H1 (cell line): ENCODE results near the gene ALDOA. TPM values are rescaled to one million over a fixed set of nuclear protein-coding genes. Genes with fewer than 3 reads are reported as not detected.

ENCODE experiments used
- CTCF ChIA-PET: fragments of 300-600 bp; sonication (Branson Sonifier 250); formaldehyde crosslinking; loops from one replicate; lab custom pipeline; 2021; ENCODE audit not compliant: partially characterized antibody; lab: Charles Lee
- POLR2A ChIA-PET: fragments of 300-600 bp; sonication (Branson Sonifier 250); formaldehyde crosslinking; loops from one replicate; lab custom pipeline; 2021; ENCODE audit warnings: inconsistent platforms; ENCODE audit not compliant: partially characterized antibody; lab: Charles Lee
- DNase-seq, 2 experiments: peaks; one replicate each; pipeline versions ENCODE4 v3.0.0 to v3.0.0-alpha.2; 2010 to 2022; ENCODE audit warnings: low spot score in 2 of 2, low read depth in 1 of 2, mixed read lengths in 1 of 2
- FAIRE-seq: peaks from 2 replicates; lab custom pipeline; 2011; peaks lifted over from hg19 to GRCh38; lab: Jason Lieb, UNC
- H2AFZ ChIP-seq: 2 replicates; pipeline ENCODE4 v1.8.1; 2012; ENCODE audit warnings: low read length, inconsistent platforms
- H2AK5ac ChIP-seq: 2 replicates; pipeline ENCODE4 v1.6.1; 2013; ENCODE audit warnings: low read depth, low read length
- H2BK120ac ChIP-seq: replicated peaks from 2 replicates; pipeline ENCODE3; 2013; ENCODE audit warnings: low read depth, low read length, inconsistent platforms
- H2BK12ac ChIP-seq: 2 replicates; pipeline ENCODE4 v1.6.1; 2013; ENCODE audit warnings: low read depth, low read length
- H2BK15ac ChIP-seq: 2 replicates; pipeline ENCODE4 v1.6.1; 2013; ENCODE audit warnings: low read length
- H2BK20ac ChIP-seq: 2 replicates; pipeline ENCODE4 v1.6.1; 2013; ENCODE audit warnings: low read length
- H2BK5ac ChIP-seq: 2 replicates; pipeline ENCODE4 v1.6.1; 2013; ENCODE audit warnings: low read depth, low read length
- H3K14ac ChIP-seq: 2 replicates; pipeline ENCODE4 v1.6.1; 2013; ENCODE audit warnings: inconsistent platforms; ENCODE audit not compliant: insufficient read length
- H3K18ac ChIP-seq: 2 replicates; pipeline ENCODE4 v1.6.1; 2013; ENCODE audit warnings: low read length; ENCODE audit errors: extremely low read depth
- H3K23ac ChIP-seq: 2 replicates; pipeline ENCODE4 v1.6.1; 2013; ENCODE audit warnings: inconsistent platforms; ENCODE audit not compliant: insufficient read length
- H3K23me2 ChIP-seq: 2 replicates; pipeline ENCODE4 v1.6.1; 2013; ENCODE audit warnings: low read depth, low read length
- H3K27ac ChIP-seq: 2 replicates; pipeline ENCODE4 v1.6.1; 2011; ENCODE audit warnings: low read depth, low read length, inconsistent platforms
- H3K27me3 ChIP-seq, 4 experiments: replicated peaks in 1 of 4; 1 replicate in 1 of 4; 2 replicates in 3 of 4; pipeline versions ENCODE4 v1.6.1 to v1.8.1; 2011 to 2013; ENCODE audit warnings: low read length in 3 of 4, mild to moderate bottlenecking in 3 of 4, inconsistent platforms in 2 of 4, mixed read lengths in 2 of 4, moderate library complexity in 1 of 4; ENCODE audit not compliant: control insufficient read depth in 3 of 4, insufficient read depth in 3 of 4; ENCODE audit errors: extremely low read depth in 1 of 4
- H3K36me3 ChIP-seq, 4 experiments: 2 replicates each; pipeline versions ENCODE4 v1.6.1 to v1.8.1; 2011 to 2013; ENCODE audit warnings: mild to moderate bottlenecking in 4 of 4, low read length in 3 of 4, moderate library complexity in 2 of 4, control low read depth in 1 of 4, inconsistent platforms in 1 of 4; ENCODE audit not compliant: insufficient read depth in 4 of 4, control insufficient read depth in 2 of 4
- H3K4ac ChIP-seq: replicated peaks from 2 replicates; pipeline ENCODE3; 2013; ENCODE audit warnings: low read length, low read depth, mixed read lengths, inconsistent platforms; ENCODE audit not compliant: insufficient read length
- H3K4me1 ChIP-seq, 4 experiments: replicated peaks in 1 of 4; 1 replicate in 1 of 4; 2 replicates in 3 of 4; pipeline versions ENCODE4 v1.6.1 to v1.8.1; 2011 to 2013; ENCODE audit warnings: low read length in 3 of 4, inconsistent platforms in 2 of 4, mixed read lengths in 1 of 4; ENCODE audit not compliant: insufficient read depth in 4 of 4, control insufficient read depth in 3 of 4
- H3K4me2 ChIP-seq, 2 experiments: 2 replicates each; pipeline versions ENCODE4 v1.6.1 to v1.8.1; 2011 to 2013; ENCODE audit warnings: low read depth in 2 of 2, low read length in 2 of 2, control low read depth in 1 of 2, inconsistent platforms in 1 of 2, mild to moderate bottlenecking in 1 of 2; ENCODE audit not compliant: insufficient read depth in 1 of 2
- H3K4me3 ChIP-seq, 4 experiments: fragments of 200-600, 300-600 bp in 1 of 4; sonication (generic), shearing (Covaris generic), sonication (Bioruptor Twin) in 1 of 4; 2 replicates each; pipeline versions ENCODE4 v1.5.1 to v1.8.1; 2011 to 2016; ENCODE audit warnings: low read length in 4 of 4, low read depth in 3 of 4, control low read depth in 2 of 4, inconsistent platforms in 2 of 4, mild to moderate bottlenecking in 2 of 4, mixed read lengths in 1 of 4, moderate library complexity in 1 of 4; ENCODE audit not compliant: insufficient read depth in 2 of 4; ENCODE audit errors: extremely low read depth in 1 of 4
- H3K56ac ChIP-seq: replicated peaks from 2 replicates; pipeline ENCODE3; 2013; ENCODE audit warnings: low read depth, mild to moderate bottlenecking, mixed read lengths, low read length, inconsistent platforms; ENCODE audit not compliant: insufficient read length
- H3K79me1 ChIP-seq: 2 replicates; pipeline ENCODE4 v1.6.1; 2013; ENCODE audit warnings: low read depth, low read length, control low read depth
- H3K79me2 ChIP-seq, 2 experiments: 2 replicates each; pipeline versions ENCODE4 v1.6.1 to v1.8.1; 2012 to 2013; ENCODE audit warnings: low read length in 2 of 2, mild to moderate bottlenecking in 2 of 2, inconsistent platforms in 1 of 2; ENCODE audit not compliant: insufficient read depth in 2 of 2, control insufficient read depth in 1 of 2
- H3K9ac ChIP-seq, 4 experiments: replicated peaks in 1 of 4; 1 replicate in 1 of 4; 2 replicates in 3 of 4; pipeline versions ENCODE4 v1.6.1 to v1.8.1; 2011 to 2013; ENCODE audit warnings: low read depth in 3 of 4, low read length in 3 of 4, control low read depth in 2 of 4, mild to moderate bottlenecking in 2 of 4, moderate library complexity in 2 of 4, inconsistent platforms in 1 of 4; ENCODE audit errors: extremely low read depth in 1 of 4
- H3K9me3 ChIP-seq, 2 experiments: 2 replicates each; pipeline versions ENCODE4 v1.6.1 to v1.8.1; 2012 to 2013; ENCODE audit warnings: mild to moderate bottlenecking in 2 of 2, moderate library complexity in 2 of 2, control low read depth in 1 of 2, inconsistent platforms in 1 of 2, low read depth in 1 of 2, low read length in 1 of 2, mixed read lengths in 1 of 2; ENCODE audit not compliant: insufficient read depth in 2 of 2
- H4K20me1 ChIP-seq, 2 experiments: replicated peaks in 1 of 2; 2 replicates each; pipeline versions ENCODE3 to v1.8.1; 2011 to 2013; ENCODE audit warnings: inconsistent platforms in 2 of 2, low read length in 2 of 2, mild to moderate bottlenecking in 1 of 2; ENCODE audit not compliant: insufficient read depth in 2 of 2, control insufficient read depth in 1 of 2
- H4K5ac ChIP-seq: 2 replicates; pipeline ENCODE4 v1.6.1; 2013; ENCODE audit warnings: low read length, low read depth, mixed read lengths, inconsistent platforms; ENCODE audit not compliant: insufficient read length
- H4K8ac ChIP-seq: 2 replicates; pipeline ENCODE4 v1.8.0; 2013; ENCODE audit warnings: mild to moderate bottlenecking, moderate library complexity, low read length, inconsistent platforms; ENCODE audit not compliant: insufficient read depth; ENCODE audit errors: extremely low read depth
- H4K91ac ChIP-seq: replicated peaks from 2 replicates; pipeline ENCODE3; 2013; ENCODE audit warnings: low read length, mixed read lengths, inconsistent platforms; ENCODE audit not compliant: insufficient read length
- CBX5 ChIP-seq: fragments of 300-800, 300-1000 bp; sonication (generic); IDR thresholded peaks from 2 replicates; pipeline ENCODE4 v1.7.1; 2016; ENCODE audit warnings: antibody characterized with exemption, low read length, low read depth
- GTF2F1 ChIP-seq: IDR thresholded peaks from 2 replicates; pipeline ENCODE4 v1.6.1; 2012; ENCODE audit warnings: low read depth, low read length, improper control_type of control experiment, borderline replicate concordance
- MAX ChIP-seq: IDR thresholded peaks from 2 replicates; pipeline ENCODE4 v1.6.1; 2012; ENCODE audit warnings: inconsistent platforms
- RFX5 ChIP-seq: IDR thresholded peaks from 2 replicates; pipeline ENCODE4 v1.6.1; 2011; ENCODE audit warnings: low read depth, low read length, improper control_type of control experiment, borderline replicate concordance
- SAP30 ChIP-seq: fragments of 300-600 bp; sonication (generic); IDR thresholded peaks from 2 replicates; pipeline ENCODE4 v1.7.1; 2012; ENCODE audit warnings: low read length, moderate library complexity, mild to moderate bottlenecking, inconsistent platforms; ENCODE audit not compliant: insufficient read depth, insufficient replicate concordance
- SP4 ChIP-seq: IDR thresholded peaks from 2 replicates; pipeline ENCODE4 v1.6.1; 2012; ENCODE audit warnings: low read length, inconsistent platforms
- polyA plus RNA-seq, 7 experiments: library from polyadenylated mRNA; depleted of rRNA in 3 of 7; stranded (reverse) in 5 of 7; unstranded in 2 of 7; fragments of >200 nt in 5 of 7; fragments of 200-250 nt in 2 of 7; gene quantifications; 1 replicate in 5 of 7; 2 replicates in 1 of 7; 4 replicates in 1 of 7; pipeline versions ENCODE4 v1.2.1 to v1.2.3, GENCODE V29; 2011 to 2013; ENCODE audit warnings: missing spikeins in 2 of 7, mixed read lengths in 2 of 7
- total RNA-seq: library from RNA; stranded (reverse); fragmentation: NEBNext Ultra II Directional; extraction: Animal tissue kit (Norgen Biotek cat#: 25700); gene quantifications from 2 replicates; pipeline ENCODE4 v1.2.1, GENCODE V29; 2021

ALDOA gene
- total and polyA plus RNA-seq, 2 of the 8 experiments (the other 6 are each of a cell fraction or from before 2014, with no cell fraction given) = 1,072 to 1,083 TPM

GRCh38 chr16:30070490-30070889, 4.9 kb downstream of the ALDOA start:
- peaks cover 2% of the 10 kb centered on the region; the same call in 1 of the 2 replicates for H3K23me2 ChIP-seq
- H3K23ac ChIP-seq = no peak overlapping the region
- no peak for TF ChIP-seq GTF2F1
- no peak for TF ChIP-seq RFX5
- TF ChIP-seq CBX5 = no peak
- no peak for TF ChIP-seq SP4
- TF ChIP-seq MAX = no peak
- no peak for TF ChIP-seq SAP30
- no peak overlapping the region for H3K27ac ChIP-seq
- no peak overlapping the region for H3K4me2 ChIP-seq
- H2BK15ac ChIP-seq = no peak overlapping the region
- peaks cover 0 to 14% (median 6%) of the 10 kb centered on the region in 4 experiments; a peak in 6 of 7 replicates for H3K4me1 ChIP-seq
- H2BK12ac ChIP-seq = no peak overlapping the region
- H3K4ac ChIP-seq = no peak overlapping the region
- no peak overlapping the region for H3K56ac ChIP-seq
- no peak overlapping the region for H2AFZ ChIP-seq
- no peak overlapping the region for H4K5ac ChIP-seq
- ChIA-PET CTCF (interaction anchor here (0.7 to 7.3 kb wide), 4 partner anchors 14 to 116 kb away, joined by 3 to 51 read pairs (median 5); partner anchors contain the start of gene TBX6), POLR2A (interaction anchor here (0.9 to 21.2 kb wide), 4 partner anchors 8 to 42 kb away, joined by 3 to 353 read pairs (median 78); partner anchors contain the start of genes PPP4C, TBX6 and YPEL3)
- peaks cover 15 to 30% of the 10 kb centered on the region in 2 experiments for H3K79me2 ChIP-seq
- no peak overlapping the region for H3K14ac ChIP-seq
- no peak overlapping the region for H2BK5ac ChIP-seq
- H4K8ac ChIP-seq = no peak overlapping the region
- H4K91ac ChIP-seq = no peak overlapping the region
- peaks cover 9% of the 10 kb centered on the region; the same call in 1 of the 2 replicates for H3K79me1 ChIP-seq
- no peak overlapping the region for H2AK5ac ChIP-seq
- H3K18ac ChIP-seq = no peak overlapping the region
- no peak overlapping the region for H3K9ac ChIP-seq
- H3K4me3 ChIP-seq = no peak overlapping the region
- no peaks in the 10 kb centered on the region for H3K27me3 ChIP-seq
- H4K20me1 ChIP-seq = peaks cover 16 to 35% of the 10 kb centered on the region in 2 experiments
- no peaks in the 10 kb centered on the region for H3K9me3 ChIP-seq
- no peak overlapping the region for H2BK120ac ChIP-seq
- FAIRE-seq (no peak), DNase-seq (no peak)
- no peak overlapping the region for H2BK20ac ChIP-seq
- peaks cover 19 to 54% (median 47%) of the 10 kb centered on the region in 4 experiments for H3K36me3 ChIP-seq
